Calu3 (cell line): ENCODE measurements around the gene RPRML. TPM values are rescaled to one million over a fixed set of nuclear protein-coding genes. Genes with fewer than 3 reads are reported as not detected.

Experiments used
- BruUV-seq: library from RNA; stranded (reverse); fragments of 400-500 nt; replicated peaks from 2 replicates; lab custom pipeline; 2021; lab: Mats Ljungman, UMichigan
- CTCF ChIA-PET: fragments of 300-600 bp; sonication (Branson Sonifier 250); formaldehyde crosslinking; loops from one replicate; lab custom pipeline; 2022; ENCODE audit warnings: antibody characterized with exemption; lab: Charles Lee
- DNase-seq: peaks from one replicate; pipeline ENCODE4 v3.0.0; 2022
- H3K27ac Mint-ChIP-seq: one replicate; pipeline ENCODE4 v1.8.0; 2022; ENCODE audit warnings: mixed read lengths; ENCODE audit not compliant: unreplicated experiment
- H3K27me3 Mint-ChIP-seq: one replicate; pipeline ENCODE4 v1.8.0; 2022; ENCODE audit warnings: mixed read lengths; ENCODE audit not compliant: unreplicated experiment
- H3K36me3 Mint-ChIP-seq: one replicate; pipeline ENCODE4 v1.8.0; 2022; ENCODE audit warnings: mild to moderate bottlenecking, moderate library complexity, mixed read lengths; ENCODE audit not compliant: insufficient read depth, unreplicated experiment
- H3K4me1 Mint-ChIP-seq: one replicate; pipeline ENCODE4 v1.8.0; 2022; ENCODE audit warnings: mild to moderate bottlenecking, low read depth, mixed read lengths; ENCODE audit not compliant: unreplicated experiment
- H3K4me3 Mint-ChIP-seq: one replicate; pipeline ENCODE4 v1.8.0; 2022; ENCODE audit warnings: mild to moderate bottlenecking, low read depth, moderate library complexity, mixed read lengths; ENCODE audit not compliant: unreplicated experiment
- H3K9me3 Mint-ChIP-seq: one replicate; pipeline ENCODE4 v1.8.0; 2022; ENCODE audit warnings: low read depth, mixed read lengths; ENCODE audit not compliant: unreplicated experiment
- intact Hi-C: fragments of 100-400 bp; cut with micrococcal nuclease; formaldehyde crosslinking; loops from one replicate; pipeline ENCODE4 v1.10.0; 2022; ENCODE audit not compliant: unreplicated experiment
- total RNA-seq: library from RNA; stranded (reverse); gene quantifications from 2 replicates; pipeline ENCODE4 v1.2.3, GENCODE V29; 2022
- TF ChIP-seq, protein P1 (sequence below): fragments of 200-600 bp; IDR thresholded peaks from one replicate; pipeline ENCODE4 v1.8.0; 2022; ENCODE audit warnings: antibody characterized with exemption; ENCODE audit not compliant: unreplicated experiment

The RPRML gene
- total RNA-seq, 1 experiment from 2014 or later: not detected

DNA sequence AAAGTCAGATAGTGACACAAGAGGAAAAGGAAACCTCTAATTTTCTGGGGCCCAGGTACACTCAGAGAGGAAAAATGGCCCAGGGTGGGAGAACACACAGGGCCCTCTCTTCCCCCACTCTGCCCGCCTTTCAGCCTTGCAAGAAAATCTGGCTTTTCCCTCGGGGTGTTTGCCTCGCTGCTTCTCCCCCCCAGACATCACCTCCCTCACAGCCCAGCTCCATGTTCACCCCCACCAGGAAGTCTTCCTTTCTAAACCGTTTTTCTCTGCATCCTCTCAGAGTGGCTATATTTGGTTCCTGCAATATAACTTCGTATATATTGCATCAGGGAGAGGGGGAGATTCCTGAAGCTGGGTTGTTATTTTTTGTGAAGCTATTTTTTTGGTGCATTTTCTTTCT is 27.3 kb downstream of the RPRML start:
- H3K27ac Mint-ChIP-seq: no peak overlapping the region
- intact Hi-C loops: no loop called here
- H3K27me3 Mint-ChIP-seq: no peaks in the 10 kb centered on the region
- H3K4me1 Mint-ChIP-seq: no peaks in the 10 kb centered on the region
- H3K9me3 Mint-ChIP-seq: no peaks in the 10 kb centered on the region
- TF ChIP-seq, protein P1, sequence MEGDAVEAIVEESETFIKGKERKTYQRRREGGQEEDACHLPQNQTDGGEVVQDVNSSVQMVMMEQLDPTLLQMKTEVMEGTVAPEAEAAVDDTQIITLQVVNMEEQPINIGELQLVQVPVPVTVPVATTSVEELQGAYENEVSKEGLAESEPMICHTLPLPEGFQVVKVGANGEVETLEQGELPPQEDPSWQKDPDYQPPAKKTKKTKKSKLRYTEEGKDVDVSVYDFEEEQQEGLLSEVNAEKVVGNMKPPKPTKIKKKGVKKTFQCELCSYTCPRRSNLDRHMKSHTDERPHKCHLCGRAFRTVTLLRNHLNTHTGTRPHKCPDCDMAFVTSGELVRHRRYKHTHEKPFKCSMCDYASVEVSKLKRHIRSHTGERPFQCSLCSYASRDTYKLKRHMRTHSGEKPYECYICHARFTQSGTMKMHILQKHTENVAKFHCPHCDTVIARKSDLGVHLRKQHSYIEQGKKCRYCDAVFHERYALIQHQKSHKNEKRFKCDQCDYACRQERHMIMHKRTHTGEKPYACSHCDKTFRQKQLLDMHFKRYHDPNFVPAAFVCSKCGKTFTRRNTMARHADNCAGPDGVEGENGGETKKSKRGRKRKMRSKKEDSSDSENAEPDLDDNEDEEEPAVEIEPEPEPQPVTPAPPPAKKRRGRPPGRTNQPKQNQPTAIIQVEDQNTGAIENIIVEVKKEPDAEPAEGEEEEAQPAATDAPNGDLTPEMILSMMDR: no peak
- no peak for DNase-seq
- no TSS peak for BruUV-seq
- no peak overlapping the region for H3K4me3 Mint-ChIP-seq
- CTCF ChIA-PET: no interaction called here
- H3K36me3 Mint-ChIP-seq: no peaks in the 10 kb centered on the region

DNA sequence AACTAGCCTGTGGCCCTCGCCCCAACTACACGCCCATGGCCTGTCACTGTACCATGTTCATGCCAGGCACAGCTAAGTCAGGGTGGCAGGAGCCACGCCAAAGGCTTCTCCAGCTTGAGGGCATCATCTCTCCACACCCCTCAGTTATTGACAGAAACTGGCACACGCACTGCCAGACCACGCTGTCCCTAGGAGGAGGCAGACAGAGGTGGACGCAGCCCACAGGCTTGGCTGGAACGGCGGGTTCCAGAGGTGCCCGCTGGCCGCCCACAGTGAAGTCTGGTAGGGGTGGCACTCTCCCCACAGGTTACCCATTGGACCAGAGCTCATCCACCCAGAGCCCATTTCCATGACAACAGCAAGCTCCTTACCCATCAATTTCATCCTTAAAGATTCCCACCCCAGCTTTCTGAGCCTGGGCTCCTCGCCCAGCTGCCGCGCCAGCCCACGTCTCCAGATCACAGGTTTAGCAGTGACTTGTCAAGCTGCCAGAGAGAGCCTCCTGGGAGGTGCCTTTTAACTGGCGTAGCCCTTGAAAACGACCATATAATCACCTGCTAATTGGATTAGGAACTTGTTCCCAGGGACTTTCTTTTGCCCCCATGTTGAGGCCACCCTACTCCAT is 27.9 kb downstream of the RPRML start:
- H3K9me3 Mint-ChIP-seq: no peaks in the 10 kb centered on the region
- CTCF ChIA-PET: no interaction called here
- no peak for DNase-seq
- H3K27ac Mint-ChIP-seq: no peak overlapping the region
- TF ChIP-seq, protein P1: no peak
- no TSS peak for BruUV-seq
- no peak overlapping the region for H3K4me3 Mint-ChIP-seq
- intact Hi-C loops: no loop called here
- no peaks in the 10 kb centered on the region for H3K36me3 Mint-ChIP-seq
- no peaks in the 10 kb centered on the region for H3K27me3 Mint-ChIP-seq
- H3K4me1 Mint-ChIP-seq: no peaks in the 10 kb centered on the region

DNA sequence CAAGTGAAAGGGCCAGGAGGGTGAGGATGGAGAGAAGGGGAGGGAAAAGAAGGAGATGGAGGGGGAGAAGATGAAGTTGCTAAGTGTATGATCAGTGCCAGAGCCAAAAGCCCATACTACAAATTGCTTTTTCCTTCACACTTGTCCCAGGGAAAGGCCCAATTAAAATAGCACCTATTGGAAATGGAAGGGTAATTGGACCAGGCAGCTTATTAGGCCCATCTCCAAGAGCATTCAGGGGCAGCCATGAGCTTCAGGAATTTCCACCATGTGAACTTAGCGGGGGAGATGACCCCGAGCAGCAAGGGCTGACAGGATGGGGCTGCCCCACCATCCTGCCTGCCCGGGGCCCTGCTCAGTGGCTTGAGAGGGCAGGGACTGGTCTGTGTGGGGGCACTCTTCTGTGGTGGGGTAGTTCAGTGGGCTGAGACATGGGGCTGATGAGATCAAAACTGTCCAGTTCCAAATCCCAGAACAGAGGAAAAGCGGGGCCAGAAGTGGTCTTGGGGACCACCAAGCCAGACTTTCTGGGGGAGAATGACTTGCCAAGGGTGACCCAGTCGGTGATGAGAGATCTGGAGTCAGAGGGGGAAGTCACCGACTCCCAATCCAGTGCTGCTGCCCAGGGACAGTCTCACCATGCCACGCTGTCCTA is 28.6 kb downstream of the RPRML start:
- DNase-seq: no peak
- no peak overlapping the region for H3K4me3 Mint-ChIP-seq
- no peak overlapping the region for H3K27ac Mint-ChIP-seq
- H3K4me1 Mint-ChIP-seq: peaks cover 2% of the 10 kb centered on the region
- H3K9me3 Mint-ChIP-seq: no peaks in the 10 kb centered on the region
- intact Hi-C loops: no loop called here
- TF ChIP-seq, protein P1: no peak
- H3K36me3 Mint-ChIP-seq: peaks cover 5% of the 10 kb centered on the region
- CTCF ChIA-PET: no interaction called here
- no TSS peak for BruUV-seq
- H3K27me3 Mint-ChIP-seq: no peaks in the 10 kb centered on the region

DNA sequence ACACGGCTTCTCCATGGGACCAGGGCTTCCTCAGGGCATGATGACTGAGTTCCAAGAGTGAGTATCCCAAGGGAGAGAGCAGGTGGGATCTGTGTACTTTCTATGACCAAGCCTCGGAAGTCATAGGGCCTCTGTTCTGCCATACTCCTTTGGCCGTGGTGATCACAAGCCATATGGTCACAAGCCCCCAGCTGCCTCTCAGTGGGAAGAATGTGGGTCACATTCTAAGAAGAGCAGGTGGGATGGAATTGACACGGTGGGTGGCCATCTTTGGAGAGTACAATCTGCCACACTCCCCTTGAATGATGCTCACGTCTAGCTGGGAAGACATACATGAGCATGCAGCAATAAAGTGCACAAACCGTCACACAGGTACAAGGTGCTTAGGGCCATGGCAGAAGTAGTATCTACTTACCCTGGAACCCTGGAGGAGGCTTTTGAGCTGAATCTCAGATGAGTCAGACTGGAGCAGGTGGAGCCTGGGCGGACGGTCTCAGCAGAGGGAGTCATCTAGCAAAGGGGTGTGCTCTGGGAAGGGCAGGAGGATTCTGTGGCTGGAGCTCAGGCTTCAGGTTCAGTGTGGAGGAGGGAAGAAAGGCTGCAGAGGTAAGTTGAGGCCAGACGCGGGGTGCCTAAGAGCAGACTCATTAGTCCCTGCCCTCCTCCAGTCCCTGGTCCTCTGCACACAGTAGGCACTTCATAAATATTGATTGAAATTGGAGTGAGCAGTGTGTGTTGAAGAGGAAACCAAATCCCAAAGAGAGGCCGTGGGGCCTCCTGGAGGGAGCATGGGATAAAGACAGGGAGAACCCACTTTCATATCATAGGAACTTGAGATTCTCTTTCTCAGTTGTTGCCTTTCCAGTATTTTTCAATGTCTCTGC is 29.5 kb downstream of the RPRML start:
- CTCF ChIA-PET: interaction anchor here (0.6 to 1.2 kb wide), 2 partner anchors 19 to 162 kb away, joined by 3 read pairs; no protein-coding TSS in a partner anchor
- no peaks in the 10 kb centered on the region for H3K9me3 Mint-ChIP-seq
- no peak for DNase-seq
- intact Hi-C loops: no loop called here
- no peak overlapping the region for H3K27ac Mint-ChIP-seq
- TF ChIP-seq, protein P1: no peak
- H3K4me1 Mint-ChIP-seq: peaks cover 11% of the 10 kb centered on the region
- peaks cover 14% of the 10 kb centered on the region for H3K36me3 Mint-ChIP-seq
- no TSS peak for BruUV-seq
- H3K4me3 Mint-ChIP-seq: no peak overlapping the region
- H3K27me3 Mint-ChIP-seq: no peaks in the 10 kb centered on the region
